GM15510 (cell line): Measurements from ENCODE around the gene BRD7.

Source experiments
- POLR2A ChIP-seq: IDR thresholded peaks from 3 replicates; pipeline ENCODE4 v1.6.1; 2011; ENCODE audit warnings: borderline replicate concordance; ENCODE audit not compliant: insufficient read length; ENCODE audit errors: extremely low read depth

The BRD7 gene

GRCh38 chr16:50395763-50396710 is 27.2 kb upstream of the BRD7 start:
- no peak for TF ChIP-seq POLR2A

DNA sequence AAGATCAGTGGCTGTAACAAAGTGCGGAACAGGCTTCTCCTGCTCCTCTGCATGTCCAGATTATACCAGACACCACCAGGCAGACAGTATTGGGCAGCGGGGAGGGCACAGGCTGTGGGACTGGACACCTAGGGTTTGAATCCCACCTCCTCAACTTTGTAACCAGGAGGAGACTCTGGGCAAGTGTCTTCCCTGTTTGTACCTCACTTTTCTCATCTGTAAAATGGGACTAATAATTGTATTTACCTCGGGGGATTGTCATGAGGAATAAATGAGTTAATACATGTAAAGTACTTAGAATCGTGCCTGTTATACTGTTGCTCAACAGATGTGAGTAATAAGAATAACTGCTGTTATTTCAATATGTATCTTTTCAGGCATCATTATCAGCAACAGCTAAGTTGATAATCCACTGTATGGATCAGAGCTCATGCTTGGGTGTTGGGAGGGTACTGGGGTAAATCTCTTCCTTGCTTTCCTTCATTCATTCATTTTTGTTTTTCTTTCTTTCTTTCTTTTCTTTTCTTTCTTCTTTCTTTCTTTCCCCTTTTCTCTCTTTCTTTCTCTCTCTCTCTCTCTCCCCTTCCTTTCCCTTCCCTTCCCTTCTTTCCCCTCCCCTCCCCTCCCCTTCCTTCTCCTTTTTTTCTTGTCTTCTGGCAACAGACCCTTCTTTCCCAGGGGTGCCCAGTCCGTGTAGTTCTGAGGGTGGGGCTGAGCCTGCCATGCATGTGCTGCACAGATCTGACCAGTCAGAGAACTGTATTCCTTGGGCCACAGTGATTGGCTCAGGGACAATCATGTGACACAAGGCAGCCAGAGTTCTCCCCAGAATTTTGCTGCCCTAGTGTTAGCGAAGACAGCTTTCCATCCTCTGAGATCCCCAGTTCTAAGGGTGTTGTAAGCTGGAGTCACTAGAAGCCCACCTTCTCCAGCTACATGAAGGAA is 25.3 kb upstream of the BRD7 start:
- TF ChIP-seq POLR2A = no peak

DNA sequence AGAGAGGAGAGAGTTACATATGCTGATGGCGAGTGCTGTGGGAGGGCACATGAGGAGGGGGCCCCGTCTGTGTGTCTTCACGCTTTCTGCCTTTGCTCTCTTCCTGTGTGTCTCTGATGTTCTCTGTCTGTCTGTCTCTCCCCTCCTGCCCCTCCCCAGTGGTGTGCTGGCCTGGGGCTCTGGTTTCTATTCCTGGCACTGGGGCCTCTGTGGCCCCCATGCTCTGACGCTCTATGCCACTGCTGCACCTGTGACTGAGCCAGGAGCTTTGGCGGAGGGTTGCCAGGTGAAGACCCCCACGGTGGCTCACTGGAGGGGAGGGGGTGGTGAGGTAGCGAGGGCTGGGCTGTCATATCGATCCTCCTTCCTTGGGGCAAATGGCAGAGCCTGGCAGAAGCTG is 24.6 kb upstream of the BRD7 start:
- no peak for TF ChIP-seq POLR2A

- no peak for TF ChIP-seq POLR2A
Measured at GRCh38 chr16:50390914-50391716, 22.3 kb upstream of the BRD7 start.

DNA sequence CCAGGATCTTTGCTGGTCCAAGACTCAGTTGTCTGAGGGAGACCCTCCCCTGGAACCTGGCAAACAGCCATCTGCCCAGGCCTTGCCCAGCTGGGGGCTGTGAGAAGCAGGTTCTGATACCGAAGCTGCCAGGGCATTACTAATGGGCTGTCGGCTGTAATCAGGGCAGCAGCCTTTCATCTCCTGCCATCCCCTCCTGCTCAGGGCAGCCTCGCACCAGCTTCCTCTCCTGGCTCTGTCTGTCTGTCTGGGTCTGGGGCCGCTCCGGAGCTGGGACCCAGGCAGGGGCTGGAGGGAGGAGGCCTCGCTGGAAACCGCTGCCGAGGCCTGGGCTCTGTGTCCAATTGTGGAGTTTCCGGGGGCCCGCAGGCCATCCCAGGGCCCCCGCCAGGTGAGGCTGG is 21.6 kb upstream of the BRD7 start:
- TF ChIP-seq POLR2A = no peak

GRCh38 chr16:50389900-50390299 is 21.1 kb upstream of the BRD7 start:
- no peak for TF ChIP-seq POLR2A

- TF ChIP-seq POLR2A = no peak
Measured at GRCh38 chr16:50388496-50388895, 19.7 kb upstream of the BRD7 start.

GRCh38 chr16:50386774-50387173 is 18.0 kb upstream of the BRD7 start:
- TF ChIP-seq POLR2A = no peak

DNA sequence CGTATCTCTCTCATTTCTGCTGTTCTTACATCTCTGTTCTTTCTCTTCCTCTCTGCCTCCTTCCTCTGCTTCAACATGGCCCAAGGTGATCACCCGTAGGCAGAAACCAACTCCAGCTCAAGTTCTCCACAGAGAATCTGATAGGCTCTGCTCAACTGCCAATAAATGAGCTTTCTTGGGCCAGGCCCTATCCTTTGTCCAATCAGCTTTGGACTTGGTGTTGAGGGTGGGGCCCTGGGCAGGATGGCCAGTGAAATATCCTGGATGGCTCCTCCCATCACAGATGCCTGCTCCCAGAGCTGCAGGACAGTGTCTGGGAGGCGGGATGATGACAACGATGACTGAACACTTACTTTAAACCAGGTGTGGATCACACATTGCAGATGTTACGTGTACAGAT is 17.4 kb upstream of the BRD7 start:
- no peak for TF ChIP-seq POLR2A

DNA sequence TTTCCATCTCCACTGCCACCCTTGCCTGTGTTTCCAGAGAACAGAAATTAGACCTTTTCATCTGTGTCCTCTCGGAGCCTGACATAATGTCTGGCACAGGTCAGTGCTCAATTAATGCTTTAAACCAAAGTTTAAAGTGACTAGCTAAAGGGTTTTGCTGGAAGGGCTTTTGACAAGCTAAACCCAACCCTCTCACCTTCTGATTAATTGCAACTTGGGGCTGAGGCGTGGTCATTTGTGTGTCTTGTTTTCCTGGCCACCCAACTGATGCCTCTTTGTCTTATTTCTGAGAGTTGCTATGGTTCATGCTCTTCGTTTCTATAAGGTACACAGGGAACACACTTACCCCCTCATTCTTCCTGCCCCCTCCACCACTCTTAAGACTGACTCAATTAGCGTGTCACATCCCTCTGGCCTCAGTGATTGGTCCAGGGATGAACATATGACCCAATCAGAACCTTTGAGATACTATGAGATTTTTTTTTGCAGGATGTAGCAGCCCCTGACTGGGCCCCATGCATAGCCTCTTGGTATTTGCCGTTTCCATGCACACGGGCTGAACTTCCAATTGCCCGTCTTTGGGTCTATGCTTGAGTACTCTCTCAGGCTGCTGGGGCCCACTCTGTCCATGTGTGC is 15.8 kb upstream of the BRD7 start:
- TF ChIP-seq POLR2A = no peak

DNA sequence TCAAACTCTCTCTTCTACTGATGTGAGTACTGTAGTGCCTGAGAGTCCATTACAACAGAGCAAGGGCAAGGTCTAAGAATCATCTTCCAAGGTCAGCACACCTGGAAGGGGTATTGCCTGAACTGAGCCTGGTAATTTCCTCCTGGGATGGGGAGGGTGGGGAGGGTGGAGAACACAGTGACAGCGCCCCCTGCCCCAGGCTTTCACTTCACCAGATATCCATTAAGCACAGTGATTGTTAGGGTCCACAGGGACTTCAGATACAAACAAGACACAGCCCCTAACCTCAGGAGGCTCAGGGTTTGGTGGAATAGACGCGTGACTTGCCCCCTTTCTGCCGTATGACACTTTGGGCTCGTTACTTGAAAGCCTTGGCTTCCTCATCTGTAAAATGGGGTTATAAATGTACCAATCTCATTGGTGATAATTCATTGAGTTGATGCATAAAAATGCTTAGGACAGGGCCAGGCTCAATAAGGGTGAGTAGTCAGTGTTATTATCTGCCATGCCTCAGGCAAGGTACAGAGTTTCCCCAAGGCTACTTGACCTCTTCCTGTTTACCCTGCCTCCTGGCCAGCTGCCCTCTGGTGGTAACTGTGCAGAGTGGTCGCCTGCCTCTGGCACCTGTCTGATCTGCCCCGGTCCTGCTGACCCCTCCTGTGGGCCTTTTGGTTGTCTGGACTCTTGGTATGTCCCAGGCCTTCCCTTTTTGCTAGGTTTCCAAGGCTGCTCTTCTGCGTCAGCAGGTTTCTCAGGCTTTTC is 13.1 kb upstream of the BRD7 start:
- no peak for TF ChIP-seq POLR2A

DNA sequence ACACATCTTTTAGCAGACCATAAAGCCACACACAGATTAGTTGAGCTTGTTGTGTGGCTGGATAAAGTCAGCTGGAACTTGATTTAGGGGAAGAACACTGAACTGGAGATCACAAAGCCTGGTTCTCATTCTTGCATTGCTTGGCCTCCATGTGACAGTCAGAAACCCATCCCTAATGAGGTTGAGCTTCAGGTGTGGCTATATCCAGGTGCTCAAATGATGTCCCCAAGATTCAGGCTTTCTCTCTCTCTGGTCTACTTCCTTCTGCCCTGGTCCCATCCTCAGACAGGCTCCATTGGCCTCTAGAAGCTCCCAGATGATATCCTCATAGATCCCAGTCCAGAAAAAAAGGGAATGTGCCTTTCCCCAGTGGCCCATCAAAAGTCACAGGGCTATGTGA is 9.6 kb upstream of the BRD7 start:
- TF ChIP-seq POLR2A = no peak

DNA sequence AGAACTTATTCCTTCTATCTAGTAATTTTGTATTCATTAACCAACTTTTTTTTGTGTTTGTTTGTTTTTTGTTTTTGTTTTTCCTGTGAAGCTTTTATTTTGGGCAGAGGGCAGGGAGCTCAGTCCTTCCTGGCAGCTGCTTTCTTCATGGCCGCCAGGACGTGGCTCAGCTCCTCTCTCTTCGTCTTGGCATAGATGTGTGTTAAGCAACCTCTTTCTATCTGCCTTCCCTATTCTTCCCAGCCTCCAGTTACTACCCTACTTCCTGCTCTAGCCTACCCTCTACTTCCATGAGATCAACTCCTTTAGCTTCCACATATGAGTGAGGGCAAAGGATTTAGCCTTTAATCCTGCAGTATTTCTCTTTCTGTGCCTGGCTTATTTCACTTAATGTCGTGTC is 8.2 kb upstream of the BRD7 start:
- no peak for TF ChIP-seq POLR2A
